ENCODE data around the gene CROCC.
"Not testable (repeated sequence)": the region's sequence is repeated elsewhere in the genome, so short reads cannot be mapped to it uniquely, and the experiment has no call there.

CROCC gene

DNA sequence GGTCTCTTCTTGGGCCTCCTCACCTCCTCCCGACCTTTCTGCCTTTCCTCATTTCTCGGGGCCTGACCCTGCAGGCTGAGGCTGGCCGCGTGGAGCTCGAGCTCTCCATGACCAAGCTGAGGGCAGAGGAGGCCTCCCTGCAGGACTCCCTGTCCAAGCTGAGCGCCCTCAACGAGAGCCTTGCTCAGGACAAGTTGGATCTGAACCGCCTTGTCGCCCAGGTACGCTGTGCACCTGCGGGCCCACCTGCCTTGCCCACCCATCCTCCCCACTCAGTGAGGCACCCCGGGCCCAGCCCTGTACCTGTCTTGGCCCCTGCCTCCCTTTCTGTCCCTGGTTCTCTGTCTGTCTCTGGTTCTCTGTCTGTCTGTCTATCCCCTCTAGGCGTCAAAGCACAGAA, 24.5 kb downstream of the CROCC start:
- DNase-seq: not testable (repeated sequence)

DNA sequence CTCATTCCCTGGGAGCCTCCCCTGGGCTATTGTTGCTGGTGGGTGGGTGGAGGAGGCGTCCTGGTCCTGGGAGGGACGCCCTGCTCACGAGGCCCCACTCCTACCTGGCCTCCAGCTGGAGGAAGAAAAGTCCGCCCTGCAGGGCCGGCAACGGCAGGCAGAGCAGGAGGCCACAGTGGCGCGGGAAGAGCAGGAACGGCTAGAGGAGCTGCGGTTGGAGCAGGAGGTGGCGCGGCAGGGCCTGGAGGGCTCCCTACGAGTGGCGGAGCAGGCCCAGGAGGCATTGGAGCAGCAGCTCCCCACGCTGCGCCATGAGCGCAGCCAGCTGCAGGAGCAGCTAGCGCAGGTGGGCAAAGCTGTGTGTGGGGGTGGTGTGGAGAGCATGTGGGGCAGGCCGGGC, 24.9 kb downstream of the CROCC start:
- DNase-seq: no peak

DNA sequence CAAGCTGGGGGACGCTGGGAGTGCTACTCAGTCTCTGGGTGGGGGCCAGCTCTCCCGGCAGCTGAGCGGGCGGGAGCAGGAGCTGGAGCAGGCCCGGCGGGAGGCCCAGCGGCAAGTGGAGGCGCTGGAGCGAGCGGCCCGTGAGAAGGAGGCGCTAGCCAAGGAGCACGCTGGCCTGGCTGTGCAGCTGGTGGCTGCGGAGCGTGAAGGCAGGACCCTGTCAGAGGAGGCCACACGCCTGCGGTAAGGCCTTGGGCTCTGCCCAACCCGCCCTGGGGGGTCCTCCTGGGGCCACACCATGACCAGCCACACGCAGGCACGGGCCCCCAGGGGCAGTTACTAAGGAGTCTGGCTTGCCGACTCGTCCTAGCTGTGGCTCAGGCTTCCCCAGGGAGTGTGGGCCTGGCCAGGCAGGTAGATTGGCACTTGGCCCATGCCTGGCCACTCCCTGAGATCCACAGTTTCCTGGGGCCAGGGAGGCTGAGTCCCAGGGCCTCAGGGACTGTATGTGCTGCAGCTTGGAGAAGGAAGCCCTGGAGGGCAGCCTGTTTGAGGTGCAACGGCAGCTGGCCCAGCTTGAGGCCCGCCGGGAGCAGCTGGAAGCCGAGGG, 26.7 kb downstream of the CROCC start:
- DNase-seq: not testable (repeated sequence)

DNA sequence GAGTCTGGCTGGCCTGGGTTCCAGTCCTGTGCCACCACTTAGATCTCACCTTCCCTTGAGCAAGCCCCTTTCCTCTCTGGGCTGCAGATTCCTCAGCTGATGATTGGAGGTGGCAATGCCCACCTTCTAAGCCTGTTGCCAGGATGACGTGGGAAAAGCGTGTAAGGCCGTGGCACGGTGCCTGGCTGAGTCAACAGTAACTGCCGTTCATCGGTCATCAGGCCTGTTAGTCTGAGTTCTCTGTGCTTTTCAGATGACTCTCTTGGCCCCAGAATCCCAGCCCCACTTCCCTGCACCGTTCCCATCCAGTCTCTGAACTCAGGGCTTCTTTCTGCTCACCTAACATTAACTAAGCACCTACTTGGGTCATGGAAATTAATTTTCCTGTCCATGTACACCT, 27.3 kb downstream of the CROCC start:
- not testable (repeated sequence) for DNase-seq

DNA sequence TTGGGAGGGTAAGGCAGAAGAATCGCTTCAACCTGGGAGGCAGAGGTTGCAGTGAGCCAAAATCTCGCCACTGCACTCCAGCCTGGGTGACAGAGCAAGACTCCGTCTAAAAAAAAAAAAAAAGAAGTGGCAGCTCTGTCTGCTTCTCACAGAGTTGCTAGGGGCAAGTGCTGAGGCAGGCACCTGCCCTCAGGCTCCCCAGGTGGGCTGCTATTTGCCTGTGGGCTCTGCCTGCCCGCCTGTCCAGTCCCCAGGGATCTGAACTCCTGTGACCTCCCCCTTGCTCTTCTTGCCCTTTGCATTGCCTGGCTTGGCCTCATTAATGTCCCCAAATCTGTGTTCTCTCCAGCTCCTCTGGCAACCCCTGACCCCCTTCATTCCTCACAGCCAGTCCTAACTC, 30.6 kb downstream of the CROCC start:
- DNase-seq: not testable (repeated sequence)

DNA sequence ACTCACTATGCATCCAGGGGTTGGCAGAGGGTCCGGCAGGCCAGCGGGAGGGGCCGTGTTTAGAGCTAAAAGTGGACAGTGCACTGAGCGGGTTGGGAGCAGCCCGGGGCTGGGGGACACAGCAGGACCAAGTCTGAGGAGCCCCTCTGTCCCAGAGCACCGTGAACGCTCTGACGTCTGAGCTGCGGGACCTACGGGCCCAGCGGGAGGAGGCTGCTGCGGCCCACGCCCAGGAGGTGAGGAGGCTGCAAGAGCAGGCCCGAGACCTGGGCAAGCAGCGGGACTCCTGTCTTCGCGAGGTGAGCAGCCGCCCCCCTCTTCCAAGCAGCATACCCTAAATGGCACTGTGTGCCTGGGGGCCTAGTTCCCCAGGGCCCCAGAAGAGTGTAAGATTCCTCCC, 32.8 kb downstream of the CROCC start:
- DNase-seq: no peak

DNA sequence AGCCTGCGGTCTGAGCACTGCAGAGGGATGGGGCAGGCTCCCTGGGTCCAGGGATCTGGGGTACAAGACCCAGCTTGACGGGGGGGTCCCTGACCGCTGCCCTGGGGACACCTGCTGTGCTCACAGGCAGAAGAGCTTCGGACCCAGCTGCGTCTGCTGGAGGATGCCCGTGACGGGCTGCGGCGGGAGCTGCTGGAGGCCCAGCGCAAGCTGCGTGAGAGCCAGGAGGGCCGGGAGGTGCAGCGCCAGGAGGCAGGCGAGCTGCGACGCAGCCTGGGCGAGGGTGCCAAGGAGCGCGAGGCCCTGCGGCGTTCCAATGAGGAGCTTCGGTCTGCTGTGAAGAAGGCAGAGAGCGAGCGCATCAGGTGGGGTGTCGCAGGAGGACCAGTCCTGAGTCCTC, 33.5 kb downstream of the CROCC start:
- DNase-seq: no peak

DNA sequence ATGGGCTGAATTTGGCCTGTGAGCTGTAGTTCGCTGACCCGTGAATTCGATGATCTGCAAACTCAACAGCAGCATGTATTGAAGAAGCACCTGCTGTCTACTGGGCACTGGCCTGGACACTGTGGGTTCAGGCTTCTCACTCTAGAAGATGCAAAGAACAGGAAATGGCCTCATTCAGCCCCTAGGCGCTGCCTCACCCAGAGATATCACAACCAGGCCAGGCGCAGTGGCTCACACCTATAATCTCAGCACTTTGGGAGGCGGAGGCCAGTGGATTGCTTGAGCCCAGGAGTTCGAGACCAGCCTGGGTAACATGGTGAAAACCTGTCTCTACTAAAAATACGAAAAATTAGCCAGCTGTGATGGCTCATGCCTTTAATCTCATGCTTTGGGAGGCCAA, 35.0 kb downstream of the CROCC start:
- no peak for DNase-seq

DNA sequence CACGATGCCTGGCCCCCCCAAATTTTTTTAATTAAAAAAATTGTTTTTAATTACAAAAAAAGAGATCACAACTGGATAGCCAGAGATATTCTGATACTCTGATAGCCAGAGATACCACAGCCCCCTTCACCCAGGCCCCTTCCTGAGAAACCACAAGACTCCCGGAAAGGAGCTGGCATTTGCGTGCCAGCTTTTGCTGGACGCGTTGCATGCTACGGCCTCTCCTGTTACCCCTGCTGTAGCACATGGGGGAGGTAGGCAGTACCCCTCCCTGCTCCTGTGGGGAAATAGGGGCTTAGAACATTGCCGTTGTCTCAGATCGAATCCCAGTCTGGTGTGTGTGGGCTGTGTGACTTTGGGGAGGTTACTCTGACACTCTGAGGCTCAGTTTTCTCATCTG, 36.0 kb downstream of the CROCC start:
- no peak for DNase-seq

DNA sequence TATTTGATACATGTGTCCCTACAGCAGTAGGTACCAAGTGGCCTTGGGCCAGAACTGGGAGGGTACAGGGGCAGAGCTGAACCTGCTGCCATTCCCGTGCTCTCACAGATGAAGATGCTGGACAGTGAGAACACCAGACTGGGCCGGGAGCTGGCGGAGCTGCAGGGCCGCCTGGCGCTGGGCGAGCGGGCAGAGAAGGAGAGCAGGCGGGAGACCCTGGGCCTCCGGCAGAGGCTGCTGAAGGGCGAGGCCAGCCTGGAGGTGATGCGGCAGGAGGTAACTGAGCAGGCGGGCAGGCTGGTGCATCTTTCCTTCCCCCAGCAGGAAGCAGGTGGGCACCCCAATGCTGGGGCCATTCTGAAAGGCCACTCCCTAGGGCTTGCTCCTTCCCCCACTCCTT, 36.7 kb downstream of the CROCC start:
- no peak for DNase-seq

DNA sequence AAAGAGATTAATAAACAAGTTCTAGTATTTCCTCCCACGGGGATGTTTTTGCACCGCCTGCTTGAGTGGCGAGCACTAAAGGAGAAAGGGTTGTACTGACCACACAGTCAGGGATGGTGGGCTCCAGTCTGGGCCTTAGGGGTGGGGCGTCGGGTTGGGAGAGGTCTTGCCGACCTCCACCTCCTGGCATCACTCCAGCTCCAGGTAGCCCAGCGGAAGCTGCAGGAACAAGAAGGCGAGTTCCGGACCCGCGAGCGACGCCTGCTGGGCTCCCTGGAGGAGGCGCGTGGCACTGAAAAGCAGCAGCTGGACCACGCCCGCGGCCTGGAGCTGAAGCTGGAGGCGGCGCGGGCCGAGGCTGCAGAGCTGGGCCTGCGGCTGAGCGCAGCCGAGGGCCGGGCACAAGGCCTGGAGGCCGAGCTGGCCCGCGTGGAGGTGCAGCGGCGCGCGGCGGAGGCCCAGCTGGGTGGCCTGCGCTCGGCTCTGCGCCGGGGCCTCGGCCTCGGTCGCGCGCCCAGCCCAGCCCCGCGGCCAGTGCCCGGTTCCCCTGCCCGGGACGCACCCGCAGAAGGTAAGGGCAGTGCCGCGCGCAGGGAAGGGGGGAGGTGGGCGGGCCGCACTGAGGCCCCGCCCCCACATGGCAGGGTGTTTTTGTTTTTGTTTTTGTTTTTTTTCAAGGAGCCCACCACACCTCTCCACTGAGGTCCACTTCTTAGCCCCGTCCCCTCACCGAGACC, 39.0 kb downstream of the CROCC start:
- DNase-seq: peak; percentile 86

DNA sequence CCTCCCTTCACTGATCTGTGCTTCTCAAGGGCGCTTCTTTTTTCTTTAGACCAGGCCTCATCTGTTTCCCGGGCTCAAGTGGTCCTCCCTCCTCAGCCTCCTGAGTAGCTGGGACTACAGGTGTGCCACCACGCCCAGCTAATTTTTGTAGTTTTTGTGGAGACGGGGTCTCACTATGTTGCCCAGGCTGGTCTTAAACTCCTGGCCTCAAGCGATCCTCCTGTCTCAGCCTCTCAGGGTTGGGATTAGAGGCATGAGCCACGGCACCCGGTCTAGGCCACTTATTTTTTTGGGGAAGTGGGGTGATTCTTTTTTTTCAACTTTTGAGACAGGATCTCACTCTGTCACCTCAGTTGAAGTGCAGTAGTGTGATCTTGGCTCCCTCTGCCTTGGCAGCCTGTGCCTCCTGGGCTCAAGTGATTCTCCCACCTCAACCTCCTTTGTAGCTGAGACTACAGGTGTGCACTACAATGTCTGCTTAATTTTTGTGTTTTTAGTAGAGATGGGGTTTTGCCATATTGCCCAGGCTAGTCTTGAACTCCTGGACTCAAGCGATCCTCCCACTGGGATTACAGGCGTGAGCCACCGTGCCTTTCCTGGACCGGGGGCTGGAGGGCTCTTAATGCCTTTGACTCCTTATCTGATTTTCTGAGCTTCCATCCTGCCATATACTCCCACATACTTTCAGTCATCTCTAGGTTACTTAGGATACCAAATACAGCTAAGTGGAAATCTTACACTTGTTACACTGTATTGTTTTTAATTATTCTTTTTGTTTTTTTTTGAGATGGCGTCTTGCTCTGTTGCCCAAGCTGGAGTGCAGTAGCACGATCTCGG, 39.8 kb downstream of the CROCC start:
- no peak for DNase-seq

DNA sequence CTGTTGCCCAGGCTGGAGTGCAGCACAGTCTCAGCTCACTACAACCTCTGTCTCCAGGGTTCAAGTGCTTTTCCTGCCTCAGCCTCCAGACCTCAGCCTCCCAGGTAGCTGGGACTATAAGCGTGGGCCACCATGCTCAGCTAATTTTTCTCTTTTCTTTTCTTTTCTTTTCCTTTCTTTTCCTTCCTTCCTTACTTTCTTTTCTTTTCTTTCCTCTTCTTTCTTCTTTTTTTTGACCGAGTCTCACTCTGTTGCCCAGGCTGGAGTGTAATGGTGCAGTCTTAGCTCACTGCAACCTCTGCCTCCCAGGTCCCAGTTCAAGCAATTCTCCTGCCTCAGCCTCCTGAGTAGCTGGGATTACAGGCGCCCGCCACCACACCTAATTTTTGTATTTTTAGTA, 42.4 kb downstream of the CROCC start:
- DNase-seq: not testable (repeated sequence)

DNA sequence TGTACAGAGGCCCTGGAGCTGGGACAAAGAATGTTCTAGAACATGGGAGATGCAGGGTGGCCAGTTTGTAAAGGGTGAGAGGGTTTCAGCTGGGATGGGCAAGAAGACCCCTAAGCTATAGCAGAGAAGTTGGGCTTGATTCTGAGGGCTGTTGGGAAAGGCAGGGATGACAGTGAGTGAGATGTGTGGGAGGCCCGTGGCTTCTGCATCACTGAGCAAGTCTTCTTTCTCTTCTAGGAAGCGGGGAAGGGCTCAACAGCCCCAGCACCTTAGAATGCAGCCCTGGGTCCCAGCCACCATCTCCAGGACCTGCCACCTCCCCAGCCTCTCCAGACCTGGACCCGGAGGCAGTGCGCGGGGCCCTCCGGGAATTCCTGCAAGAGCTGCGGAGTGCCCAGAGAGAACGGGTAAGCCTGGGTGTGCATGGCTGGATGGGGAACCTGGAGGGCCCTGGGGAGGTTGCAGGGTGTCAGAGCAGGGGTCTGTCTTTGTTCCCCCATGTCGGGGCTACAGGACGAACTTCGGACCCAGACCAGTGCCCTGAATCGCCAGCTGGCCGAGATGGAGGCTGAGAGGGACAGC, 43.8 kb downstream of the CROCC start:
- DNase-seq: no peak

DNA sequence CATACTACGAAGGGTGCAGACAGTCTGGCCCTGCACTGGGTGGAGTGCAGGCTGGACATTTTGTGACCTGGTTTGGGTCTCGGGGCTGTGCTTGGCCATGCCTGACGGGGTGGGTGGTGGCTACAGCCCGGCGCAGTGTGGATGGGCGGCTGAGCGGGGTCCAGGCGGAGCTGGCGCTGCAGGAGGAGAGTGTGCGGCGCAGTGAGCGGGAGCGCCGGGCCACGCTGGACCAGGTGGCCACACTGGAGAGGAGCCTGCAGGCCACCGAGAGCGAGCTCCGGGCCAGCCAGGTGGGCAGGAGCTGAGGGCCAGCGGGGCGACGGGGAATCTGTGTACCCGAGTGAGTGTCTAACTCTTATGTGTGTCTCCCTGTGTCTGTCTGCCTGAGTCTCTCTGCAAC, 44.6 kb downstream of the CROCC start:
- no peak for DNase-seq

DNA sequence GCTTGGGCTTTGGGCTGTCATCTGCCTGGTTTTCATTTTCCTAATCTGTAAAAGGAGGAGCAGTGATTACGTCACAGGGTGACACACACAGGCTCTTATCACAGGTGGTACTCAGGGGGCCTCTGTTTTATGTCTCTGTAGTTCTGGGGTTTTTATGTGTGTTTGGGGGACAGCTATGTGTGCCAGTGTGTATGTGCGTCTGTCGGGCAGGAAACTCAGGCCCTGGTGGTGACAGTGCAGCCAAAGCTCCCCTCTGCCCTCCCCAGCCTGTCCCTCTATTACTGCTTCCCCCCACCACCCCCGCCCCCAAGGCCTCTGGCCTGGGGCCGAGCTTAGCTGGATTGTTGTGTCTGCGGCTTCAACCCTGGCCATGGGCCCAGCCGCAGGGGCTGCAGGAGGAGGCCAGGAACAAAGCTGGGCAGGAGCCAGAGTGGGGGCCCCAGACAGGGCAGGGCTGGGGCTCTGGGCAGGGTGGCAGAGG, 45.4 kb downstream of the CROCC start:
- peak; percentile 86 for DNase-seq

DNA sequence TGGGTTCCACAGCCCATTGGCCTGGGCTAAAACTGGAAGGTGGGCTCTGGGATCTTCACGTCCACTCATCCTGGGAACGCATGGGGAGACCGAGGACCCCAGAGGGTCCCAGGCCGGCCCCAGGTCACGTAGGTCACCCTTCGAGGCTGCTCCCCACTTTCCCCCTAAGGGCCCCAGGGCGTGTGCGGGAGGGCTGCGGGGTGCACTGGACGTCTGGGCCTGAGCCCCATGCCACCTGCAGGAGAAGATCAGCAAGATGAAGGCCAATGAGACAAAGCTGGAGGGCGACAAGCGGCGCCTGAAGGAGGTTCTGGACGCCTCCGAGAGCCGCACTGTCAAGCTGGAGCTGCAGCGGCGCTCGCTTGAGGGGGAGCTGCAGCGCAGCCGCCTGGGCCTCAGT, 46.2 kb downstream of the CROCC start:
- DNase-seq: no peak

DNA sequence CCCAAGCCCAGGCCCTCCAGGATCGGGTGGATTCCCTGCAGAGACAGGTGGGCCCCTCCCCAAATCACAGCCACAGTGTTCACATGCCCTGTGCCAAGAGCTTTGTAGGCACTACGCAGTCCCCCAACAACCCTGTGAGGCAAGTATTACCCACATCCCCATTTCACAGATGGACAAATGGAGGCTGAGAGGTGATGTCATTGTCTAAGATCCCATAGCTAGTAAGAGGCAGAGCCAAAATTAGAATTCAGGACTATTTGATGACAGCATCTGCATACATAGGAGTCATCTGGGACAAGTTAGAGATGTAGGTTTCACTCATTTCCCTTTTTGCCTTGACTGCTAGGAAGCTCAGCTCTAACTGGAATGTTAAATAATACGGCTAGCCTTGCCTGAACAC, 46.6 kb downstream of the CROCC start:
- DNase-seq: no peak

DNA sequence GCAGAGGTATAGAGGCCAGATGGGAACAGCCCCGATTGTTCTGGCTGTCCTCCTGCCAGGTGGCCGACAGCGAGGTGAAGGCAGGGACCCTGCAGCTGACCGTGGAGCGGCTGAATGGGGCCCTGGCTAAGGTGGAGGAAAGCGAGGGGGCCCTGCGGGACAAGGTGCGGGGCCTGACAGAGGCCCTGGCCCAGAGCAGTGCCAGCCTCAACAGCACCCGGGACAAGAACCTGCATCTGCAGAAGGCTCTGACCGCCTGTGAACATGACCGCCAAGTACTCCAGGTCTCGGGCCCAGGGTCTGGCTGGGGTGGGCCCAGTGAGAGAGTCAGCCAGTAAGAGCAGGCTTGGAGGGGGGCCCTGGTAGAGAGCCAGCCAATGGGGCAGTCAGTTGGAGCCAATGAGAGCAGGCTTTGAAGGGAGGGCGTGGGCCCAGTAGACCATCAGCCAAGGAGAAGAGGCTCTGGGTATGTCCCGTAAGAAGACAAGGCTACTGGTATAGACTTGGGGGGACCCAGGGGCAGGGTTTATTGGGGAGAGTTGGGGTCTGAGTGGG, 47.4 kb downstream of the CROCC start:
- DNase-seq: peak; percentile 72

DNA sequence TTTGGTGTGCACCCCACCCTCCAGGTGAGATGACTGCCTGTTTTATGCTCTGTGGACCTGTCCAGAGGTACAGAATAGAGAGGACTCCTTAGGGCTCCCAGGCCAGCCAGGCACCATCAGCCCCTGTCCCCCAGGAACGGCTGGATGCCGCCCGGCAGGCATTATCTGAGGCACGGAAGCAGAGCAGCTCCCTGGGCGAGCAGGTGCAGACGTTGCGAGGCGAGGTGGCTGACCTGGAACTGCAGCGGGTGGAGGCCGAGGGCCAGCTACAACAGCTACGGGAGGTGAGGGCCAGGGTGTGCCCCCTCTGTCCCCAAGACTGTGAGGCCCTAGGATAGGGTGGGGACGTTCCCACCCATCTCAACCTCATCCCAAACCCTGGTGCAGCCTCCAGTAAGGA, 47.9 kb downstream of the CROCC start:
- no peak for DNase-seq

DNA sequence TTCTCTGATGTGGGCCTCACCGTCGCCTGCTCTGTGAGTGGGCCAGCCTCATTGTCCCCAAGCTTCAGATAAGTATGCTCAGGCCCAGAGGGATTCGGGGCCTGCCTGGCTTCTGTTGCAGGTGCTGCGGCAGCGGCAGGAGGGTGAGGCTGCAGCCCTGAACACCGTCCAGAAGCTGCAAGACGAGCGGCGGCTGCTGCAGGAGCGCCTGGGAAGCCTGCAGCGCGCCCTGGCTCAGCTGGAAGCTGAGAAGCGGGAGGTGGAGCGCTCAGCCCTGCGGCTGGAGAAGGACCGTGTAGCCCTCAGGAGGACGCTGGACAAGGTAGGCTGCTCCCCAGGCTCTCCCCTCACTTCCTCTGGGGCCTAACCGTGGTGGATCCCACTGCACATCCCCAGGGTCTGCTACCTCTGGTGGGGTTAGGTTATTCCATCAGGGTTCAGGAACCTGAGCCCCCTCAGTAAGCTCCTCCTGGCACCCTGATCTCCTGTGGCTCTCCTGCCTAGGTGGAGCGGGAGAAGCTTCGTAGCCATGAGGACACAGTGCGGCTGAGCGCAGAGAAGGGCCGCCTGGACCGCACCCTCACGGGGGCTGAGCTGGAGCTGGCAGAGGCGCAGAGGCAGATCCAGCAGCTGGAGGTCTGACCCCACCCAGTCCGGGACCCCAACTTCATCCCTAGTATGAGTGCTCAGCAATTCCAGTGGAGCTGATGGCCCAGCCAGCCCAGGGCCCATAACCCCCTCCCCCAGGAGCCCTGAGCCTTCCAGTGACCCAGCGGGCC, 48.6 kb downstream of the CROCC start:
- no peak for DNase-seq
